ENCODE results near the gene PLCD3. TPM values are rescaled to one million over a fixed set of nuclear protein-coding genes. Genes with fewer than 3 reads are reported as not detected.

PLCD3 gene
- total and polyA plus RNA-seq, 2 of the 13 experiments (the other 11 are each of a cell fraction or from before 2014, with no cell fraction given) = 11.3 to 39.1 TPM

GRCh38 chr17:45108595-45109521 lies 23.5 kb downstream of the PLCD3 start (continued):
- TF ChIP-seq RERE (CRISPR knock-in tag; IDR thresholded peaks at IDR 0.05; ENCODE audit: low read depth) (no peak), ZNF704 (CRISPR knock-in tag; IDR thresholded peaks at IDR 0.05; ENCODE audit: borderline replicate concordance) (no peak), KDM3A (CRISPR knock-in tag; IDR thresholded peaks at IDR 0.05; ENCODE audit: low read depth) (no peak), ZGPAT (CRISPR knock-in tag; IDR thresholded peaks at IDR 0.05) (no peak), SIN3B (IDR thresholded peaks at IDR 0.05; ENCODE audit: low read length) (no peak), TP53 (CRISPR knock-in tag; conservative IDR thresholded peaks at IDR 0.05) (no peak), ZNF788 (CRISPR knock-in tag; IDR thresholded peaks at IDR 0.05; ENCODE audit: borderline replicate concordance) (no peak), ZBTB46 (CRISPR knock-in tag; IDR thresholded peaks at IDR 0.05; ENCODE audit: borderline replicate concordance) (no peak), ZMAT5 (CRISPR knock-in tag; IDR thresholded peaks at IDR 0.05; ENCODE audit: borderline replicate concordance, low read depth) (no peak)
- TF ChIP-seq, protein P1, sequence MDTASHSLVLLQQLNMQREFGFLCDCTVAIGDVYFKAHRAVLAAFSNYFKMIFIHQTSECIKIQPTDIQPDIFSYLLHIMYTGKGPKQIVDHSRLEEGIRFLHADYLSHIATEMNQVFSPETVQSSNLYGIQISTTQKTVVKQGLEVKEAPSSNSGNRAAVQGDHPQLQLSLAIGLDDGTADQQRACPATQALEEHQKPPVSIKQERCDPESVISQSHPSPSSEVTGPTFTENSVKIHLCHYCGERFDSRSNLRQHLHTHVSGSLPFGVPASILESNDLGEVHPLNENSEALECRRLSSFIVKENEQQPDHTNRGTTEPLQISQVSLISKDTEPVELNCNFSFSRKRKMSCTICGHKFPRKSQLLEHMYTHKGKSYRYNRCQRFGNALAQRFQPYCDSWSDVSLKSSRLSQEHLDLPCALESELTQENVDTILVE (CRISPR knock-in tag; IDR thresholded peaks at IDR 0.05) = no peak
